ENCODE results near the gene MAIP1.

The MAIP1 gene

GRCh38 chr2:199955339-199956061 is at the start of gene MAIP1, which contains the start of gene TYW5:
TSS of gene MAIP1 (plus strand) at chr2:199955582. CDS start at chr2:199955799, 217 bp downstream.
TSS of gene TYW5 (minus strand) at chr2:199955491. CDS start at chr2:199955470, 21 bp downstream.
- peak; percentile 85 for DNase-seq

- no peak for DNase-seq
Observed at GRCh38 chr2:199907008-199907714, 48.2 kb upstream of the MAIP1 start.

GRCh38 chr2:199910338-199911051 is 44.9 kb upstream of the MAIP1 start:
- DNase-seq: no peak

- DNase-seq: peak; percentile 96
Observed at GRCh38 chr2:199911052-199911876, 44.1 kb upstream of the MAIP1 start, which contains the start of gene C2orf69. TSS of gene C2orf69 (plus strand) at chr2:199911293. CDS start at chr2:199911439, 146 bp downstream.

- DNase-seq: no peak
Observed at GRCh38 chr2:199911877-199912161, 43.6 kb upstream of the MAIP1 start.

- DNase-seq: peak; percentile 13
Observed at GRCh38 chr2:199912553-199913114, 42.7 kb upstream of the MAIP1 start.

- DNase-seq: no peak
Observed at GRCh38 chr2:199914372-199914958, 40.9 kb upstream of the MAIP1 start.

GRCh38 chr2:199916980-199917379 is 38.4 kb upstream of the MAIP1 start:
- no peak for DNase-seq

- no peak for DNase-seq
Observed at GRCh38 chr2:199922856-199923255, 32.5 kb upstream of the MAIP1 start.

- no peak for DNase-seq
Observed at GRCh38 chr2:199923924-199924323, 31.5 kb upstream of the MAIP1 start.

GRCh38 chr2:199926806-199927205 is 28.6 kb upstream of the MAIP1 start:
- DNase-seq: no peak

- DNase-seq: no peak
Observed at GRCh38 chr2:199928226-199928625, 27.2 kb upstream of the MAIP1 start.

- DNase-seq: no peak
Observed at GRCh38 chr2:199928626-199929025, 26.8 kb upstream of the MAIP1 start.

GRCh38 chr2:199929262-199929661 is 26.1 kb upstream of the MAIP1 start:
- DNase-seq: no peak

GRCh38 chr2:199932312-199932855 is 23.0 kb upstream of the MAIP1 start:
- no peak for DNase-seq

- peak; percentile 25 for DNase-seq
Observed at GRCh38 chr2:199933466-199933865, 21.9 kb upstream of the MAIP1 start.

GRCh38 chr2:199936554-199936953 is 18.8 kb upstream of the MAIP1 start:
- DNase-seq: no peak

GRCh38 chr2:199940373-199940772 is 15.0 kb upstream of the MAIP1 start:
- DNase-seq: no peak

- no peak for DNase-seq
Observed at GRCh38 chr2:199943373-199943772, 12.0 kb upstream of the MAIP1 start.

GRCh38 chr2:199946196-199946595 is 9.2 kb upstream of the MAIP1 start:
- no peak for DNase-seq

- DNase-seq: no peak
Observed at GRCh38 chr2:199946836-199947235, 8.5 kb upstream of the MAIP1 start.

GRCh38 chr2:199950396-199950795 is 5.0 kb upstream of the MAIP1 start:
- no peak for DNase-seq
